PC-3 (cell line): Measurements from ENCODE around the gene BCL2L12. TPM values are rescaled to one million over a fixed set of nuclear protein-coding genes. Genes with fewer than 3 reads are reported as not detected.

ENCODE experiments used
- ATAC-seq: fragments of 200-7000 bp; cut with Tn5 transposase; 2 replicates; pipeline ENCODE4 v1.9.1; 2020; ENCODE audit warnings: mild to moderate bottlenecking, moderate library complexity
- BruUV-seq: library from RNA; stranded (reverse); fragments of 400-500 nt; replicated peaks from 2 replicates; lab custom pipeline; 2021; lab: Mats Ljungman, UMichigan
- CTCF ChIA-PET: fragments of 300-600 bp; sonication (Branson Sonifier 250); formaldehyde crosslinking; loops from one replicate; lab custom pipeline; 2022; ENCODE audit warnings: antibody characterized with exemption; lab: Charles Lee
- POLR2A ChIA-PET: fragments of 300-600 bp; sonication (Branson Sonifier 250); formaldehyde crosslinking; loops from one replicate; lab custom pipeline; 2022; ENCODE audit warnings: antibody characterized with exemption; ENCODE audit not compliant: unreplicated experiment; lab: Charles Lee
- DNase-seq: peaks from one replicate; pipeline ENCODE4 v3.0.0-alpha.2; 2015
- H2AFZ ChIP-seq: fragments of 300-600 bp; sonication (generic); 2 replicates; pipeline ENCODE4 v1.6.0; 2016; ENCODE audit warnings: antibody characterized with exemption, low read length
- H3F3A ChIP-seq: fragments of 300-600 bp; sonication (generic); one replicate; pipeline ENCODE4 v1.6.0; 2017; ENCODE audit warnings: antibody characterized with exemption, low read length, control low read depth, mild to moderate bottlenecking; ENCODE audit not compliant: unreplicated experiment
- H3K27ac ChIP-seq: fragments of 300-600 bp; sonication (generic); 2 replicates; pipeline ENCODE4 v1.5.1; 2016; ENCODE audit warnings: mild to moderate bottlenecking, low read length
- H3K27me3 ChIP-seq: fragments of 300-600 bp; sonication (generic); 2 replicates; pipeline ENCODE4 v1.6.1; 2016; ENCODE audit warnings: low read length, mixed read lengths
- H3K36me3 ChIP-seq: fragments of 300-600 bp; sonication (generic); 2 replicates; pipeline ENCODE4 v1.6.1; 2016; ENCODE audit warnings: low read depth, mixed run types, low read length, mixed read lengths
- H3K4me1 ChIP-seq: fragments of 300-600 bp; sonication (generic); 2 replicates; pipeline ENCODE4 v1.5.1; 2016; ENCODE audit warnings: low read length; ENCODE audit not compliant: insufficient read depth
- H3K4me2 ChIP-seq: fragments of 300-600 bp; sonication (generic); 2 replicates; pipeline ENCODE4 v1.6.0; 2016; ENCODE audit warnings: low read length
- H3K4me3 ChIP-seq: fragments of 300-600 bp; sonication (generic); 2 replicates; pipeline ENCODE4 v1.5.1; 2016; ENCODE audit warnings: mild to moderate bottlenecking, low read length, mixed read lengths
- H3K79me2 ChIP-seq: fragments of 300-600 bp; sonication (generic); 2 replicates; pipeline ENCODE4 v1.6.1; 2017; ENCODE audit warnings: low read length, mixed read lengths
- H3K9ac ChIP-seq: fragments of 300-600 bp; sonication (generic); 2 replicates; pipeline ENCODE4 v1.6.0; 2016; ENCODE audit warnings: mild to moderate bottlenecking, low read length
- H3K9me2 ChIP-seq: fragments of 300-600 bp; sonication (generic); replicated peaks from 2 replicates; pipeline ENCODE4 v1.6.1; 2016; ENCODE audit warnings: mixed run types, low read length, mixed read lengths
- H3K9me3 ChIP-seq: fragments of 300-600 bp; sonication (generic); 2 replicates; pipeline ENCODE4 v1.6.1; 2016; ENCODE audit warnings: low read length, mixed read lengths
- H4K20me1 ChIP-seq: fragments of 300-600 bp; sonication (generic); 2 replicates; pipeline ENCODE4 v1.6.1; 2016; ENCODE audit warnings: low read length, mixed read lengths
- EZH2 ChIP-seq: fragments of 300-600 bp; sonication (generic); IDR thresholded peaks from one replicate; pipeline ENCODE4 v1.6.1; 2017; ENCODE audit warnings: antibody characterized with exemption, mild to moderate bottlenecking, low read length; ENCODE audit not compliant: unreplicated experiment
- EZH2phosphoT487 ChIP-seq: fragments of 300-600 bp; sonication (generic); IDR thresholded peaks from 2 replicates; pipeline ENCODE4 v1.6.1; 2018; ENCODE audit warnings: mild to moderate bottlenecking, antibody characterized with exemption, low read length, borderline replicate concordance
- intact Hi-C: fragments of 100-400 bp; cut with micrococcal nuclease; formaldehyde crosslinking; loops from 2 replicates; pipeline ENCODE4 v1.9.0; 2023
- total RNA-seq: library from RNA; depleted of rRNA; stranded (reverse); fragments of >200 nt; gene quantifications from 2 replicates; pipeline ENCODE4 v1.2.3, GENCODE V29; 2014
- TF ChIP-seq, protein P1 (sequence below): fragments of 300-600 bp; sonication (generic); conservative IDR thresholded peaks from 2 replicates; pipeline ENCODE4 v1.5.1; 2017; ENCODE audit warnings: antibody characterized with exemption, low read depth, mild to moderate bottlenecking, low read length

Gene BCL2L12
- total RNA-seq, 1 experiment from 2014 or later, result 104 TPM

DNA sequence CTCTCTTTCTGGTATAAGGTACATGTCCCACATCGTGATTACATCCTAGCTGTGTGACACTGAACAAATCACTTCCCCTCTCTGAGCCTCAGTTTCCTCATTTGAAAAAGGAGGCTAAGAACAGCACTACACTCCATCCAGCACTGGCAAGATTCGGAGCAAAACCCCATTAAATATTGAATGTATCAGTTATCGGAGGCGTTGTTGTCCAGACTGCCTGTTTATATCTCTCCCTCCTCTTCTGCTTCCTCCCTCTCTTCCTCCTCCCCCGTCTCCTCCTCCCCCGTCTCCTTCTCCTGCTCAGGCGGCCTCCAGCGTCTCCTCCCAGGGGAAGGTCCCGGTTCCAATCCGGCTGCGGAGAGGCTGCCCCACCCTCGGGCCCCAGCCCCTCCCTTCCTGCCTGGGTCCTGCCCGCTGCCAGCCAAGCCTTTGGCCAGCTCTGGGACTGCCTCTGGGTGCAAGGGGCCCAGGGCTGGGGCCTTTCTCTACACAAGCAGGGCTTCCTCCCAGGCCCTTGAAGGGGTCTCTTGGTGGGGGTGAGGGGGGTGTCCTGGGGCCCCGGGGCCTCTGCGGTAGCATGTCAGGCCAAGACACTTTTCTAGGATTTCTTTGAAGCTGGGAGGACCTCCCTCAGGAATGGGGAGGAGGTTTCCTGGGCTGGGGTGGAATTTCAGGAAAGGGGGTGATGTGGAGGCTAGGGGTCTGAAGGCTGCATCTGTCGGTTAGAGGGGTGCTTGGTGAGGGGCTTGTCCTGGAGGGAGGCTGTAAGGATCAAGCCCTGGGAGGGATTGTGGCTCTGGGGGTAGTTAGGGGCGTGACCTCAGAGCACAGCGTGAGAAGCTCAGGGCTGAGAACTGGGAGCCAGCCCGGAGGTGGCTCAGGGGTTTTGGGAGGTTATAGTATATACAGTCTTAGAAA lies 27.7 kb upstream of the BCL2L12 start:
- CTCF ChIA-PET, result interaction anchor here (0.6 kb wide), 1 partner anchor 43 kb away, joined by 6 read pairs; no protein-coding TSS in a partner anchor
- no peaks in the 10 kb centered on the region for H3K9me2 ChIP-seq
- H3K9ac ChIP-seq, result peak overlapping the region; percentile 29
- H3K9me3 ChIP-seq, result no peaks in the 10 kb centered on the region
- DNase-seq (peak; percentile 87), ATAC-seq (peak; percentile 18)
- TF ChIP-seq, protein P1, sequence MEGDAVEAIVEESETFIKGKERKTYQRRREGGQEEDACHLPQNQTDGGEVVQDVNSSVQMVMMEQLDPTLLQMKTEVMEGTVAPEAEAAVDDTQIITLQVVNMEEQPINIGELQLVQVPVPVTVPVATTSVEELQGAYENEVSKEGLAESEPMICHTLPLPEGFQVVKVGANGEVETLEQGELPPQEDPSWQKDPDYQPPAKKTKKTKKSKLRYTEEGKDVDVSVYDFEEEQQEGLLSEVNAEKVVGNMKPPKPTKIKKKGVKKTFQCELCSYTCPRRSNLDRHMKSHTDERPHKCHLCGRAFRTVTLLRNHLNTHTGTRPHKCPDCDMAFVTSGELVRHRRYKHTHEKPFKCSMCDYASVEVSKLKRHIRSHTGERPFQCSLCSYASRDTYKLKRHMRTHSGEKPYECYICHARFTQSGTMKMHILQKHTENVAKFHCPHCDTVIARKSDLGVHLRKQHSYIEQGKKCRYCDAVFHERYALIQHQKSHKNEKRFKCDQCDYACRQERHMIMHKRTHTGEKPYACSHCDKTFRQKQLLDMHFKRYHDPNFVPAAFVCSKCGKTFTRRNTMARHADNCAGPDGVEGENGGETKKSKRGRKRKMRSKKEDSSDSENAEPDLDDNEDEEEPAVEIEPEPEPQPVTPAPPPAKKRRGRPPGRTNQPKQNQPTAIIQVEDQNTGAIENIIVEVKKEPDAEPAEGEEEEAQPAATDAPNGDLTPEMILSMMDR, result no peak
- TF ChIP-seq EZH2, result no peak
- TF ChIP-seq EZH2phosphoT487, result no peak
- H2AFZ ChIP-seq, result peak overlapping the region; percentile 29
- peaks cover 38% of the 10 kb centered on the region for H3K4me1 ChIP-seq
- peak overlapping the region; percentile 58 for H3K4me3 ChIP-seq
- H3K36me3 ChIP-seq, result no peaks in the 10 kb centered on the region
- H3K27me3 ChIP-seq, result no peaks in the 10 kb centered on the region
- intact Hi-C loops, result no loop called here
- peak overlapping the region; percentile 96 for H3K4me2 ChIP-seq
- peaks cover 3% of the 10 kb centered on the region for H3F3A ChIP-seq
- no TSS peak for BruUV-seq
- POLR2A ChIA-PET, result no interaction called here
- peaks cover 19% of the 10 kb centered on the region for H3K79me2 ChIP-seq
- H4K20me1 ChIP-seq, result no peaks in the 10 kb centered on the region
- H3K27ac ChIP-seq, result peak overlapping the region; percentile 50

DNA sequence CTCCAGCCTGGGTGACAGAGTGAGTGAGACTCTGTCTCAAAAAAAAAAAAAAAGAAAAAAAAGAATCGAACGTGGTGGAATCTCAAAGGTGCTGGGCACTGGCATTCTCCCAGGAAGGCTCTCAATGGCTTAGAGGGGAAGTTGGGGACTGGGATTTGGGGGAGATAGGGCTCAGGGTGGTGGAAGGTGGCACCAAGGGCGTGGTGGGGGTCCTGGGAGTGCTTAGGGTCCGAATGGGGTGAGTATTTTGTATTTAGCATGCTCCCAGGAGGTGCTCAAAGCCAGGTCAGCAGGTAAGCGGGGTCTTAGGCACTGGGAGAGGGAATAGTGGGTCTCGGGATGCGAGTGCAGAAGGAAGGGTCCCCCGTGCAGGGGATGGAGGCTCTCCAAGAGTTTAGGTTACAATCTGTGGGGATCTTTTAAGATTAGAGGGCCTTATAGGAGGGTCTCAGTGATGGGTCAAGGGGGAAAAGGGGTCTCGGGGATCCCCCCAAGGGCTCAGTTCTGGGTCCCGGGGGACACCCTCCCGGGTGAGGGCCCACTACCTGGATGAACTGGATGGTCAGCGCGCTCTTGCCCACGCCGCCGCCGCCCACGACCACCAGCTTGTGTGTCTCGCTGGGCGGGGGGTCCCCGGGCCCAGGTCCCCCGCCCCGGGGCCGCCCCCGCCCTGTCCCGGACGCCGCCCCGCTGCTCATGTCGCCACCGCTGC lies 26.2 kb upstream of the BCL2L12 start:
- CTCF ChIA-PET, result interaction anchor here (0.7 to 1.0 kb wide), 4 partner anchors 37 to 92 kb away, joined by 3 to 4 read pairs (median 4); no protein-coding TSS in a partner anchor
- Histone ChIP-seq H3K4me3 (peak overlapping the region; percentile 75), H3K9me3 (no peaks in the 10 kb centered on the region), H3K36me3 (peaks cover 2% of the 10 kb centered on the region; the same call in 1 of the 2 replicates), H2AFZ (peak overlapping the region; percentile 51), H4K20me1 (no peaks in the 10 kb centered on the region), H3F3A (peaks cover 3% of the 10 kb centered on the region), H3K27ac (peak overlapping the region; percentile 41), H3K9ac (peak overlapping the region; percentile 78), H3K9me2 (no peaks in the 10 kb centered on the region), H3K4me1 (peaks cover 52% of the 10 kb centered on the region), H3K27me3 (no peaks in the 10 kb centered on the region), H3K79me2 (peaks cover 34% of the 10 kb centered on the region), H3K4me2 (peak overlapping the region; percentile 96)
- intact Hi-C loops, result loop anchor here (1.0 to 2.0 kb wide), 5 partner anchors 25 to 143 kb away; partner anchors contain the start of genes BCL2L12, IRF3 and RPS11
- no TSS peak for BruUV-seq
- no peak for DNase-seq
- no peak for ATAC-seq
- TF ChIP-seq EZH2, result no peak
- no peak for TF ChIP-seq EZH2phosphoT487
- TF ChIP-seq, protein P1, result no peak
- POLR2A ChIA-PET, result interaction anchor here (0.6 to 1.6 kb wide), 12 partner anchors 22 to 497 kb away, joined by 3 to 21 read pairs (median 4); partner anchors contain the start of genes BCL2L12, IRF3, NOSIP and RCN3
